Mucosa of descending colon (tissue), 3 donors: ENCODE measurements around the gene SPAG16. TPM values are rescaled to one million over a fixed set of nuclear protein-coding genes. Genes with fewer than 3 reads are reported as not detected.
A peak's percentile ranks its signal among the peaks of the same experiment; 100 is the strongest.

ENCODE experiments used
- ATAC-seq: fragments of 200-7000 bp; cut with Tn5 transposase; one replicate; pipeline ENCODE4 v1.9.1; 2020; ENCODE audit warnings: mild to moderate bottlenecking, moderate library complexity
- DNase-seq, 3 donors: peaks; one replicate each; pipeline ENCODE4 v3.0.0-alpha.2; 2020
- H3K36me3 ChIP-seq: fragments of 200-600 bp; one replicate; pipeline ENCODE4 v1.8.0; 2021; ENCODE audit warnings: low read depth, mild to moderate bottlenecking
- H3K4me1 ChIP-seq: fragments of 200-600 bp; one replicate; pipeline ENCODE4 v1.8.0; 2021; ENCODE audit warnings: low read depth, mild to moderate bottlenecking
- H3K4me3 ChIP-seq: fragments of 200-600 bp; one replicate; pipeline ENCODE4 v1.8.0; 2021; ENCODE audit warnings: mild to moderate bottlenecking
- H3K9me3 ChIP-seq: fragments of 200-600 bp; one replicate; pipeline ENCODE4 v1.8.0; 2021; ENCODE audit warnings: mild to moderate bottlenecking
- CTCF ChIP-seq: fragments of 200-600 bp; IDR thresholded peaks from one replicate; pipeline ENCODE4 v1.8.0; 2022; ENCODE audit warnings: antibody characterized with exemption, mild to moderate bottlenecking
- intact Hi-C, 2 donors: fragments of 100-400 bp; cut with DNase I in 1 of 2; cut with micrococcal nuclease in 1 of 2; formaldehyde crosslinking; loops; one replicate each; pipeline versions ENCODE4 v1.11.0 to v1.11.1; 2022; cut with DNase I, micrococcal nuclease
- total RNA-seq, 3 donors: library from RNA; stranded (reverse); fragmentation: NEBNext Ultra II Directional in 2 of 3; extraction: Animal tissue kit (Norgen Biotek cat#: 25700) in 2 of 3; gene quantifications; one replicate each; pipeline versions ENCODE4 v1.2.1 to v1.2.4, GENCODE V29; 2021 to 2023
- donor health status: DM: no; HTN: no; CAD: no; lungs with moderate emphysema.
- donor health status: DM: no; HTN: no; CAD: no.
- donor health status: DM: no; HTN: yes; CAD: no.

Gene SPAG16
- total RNA-seq, 3 donors from 2014 or later = 18.1 to 20.3 (median 18.5) TPM

DNA sequence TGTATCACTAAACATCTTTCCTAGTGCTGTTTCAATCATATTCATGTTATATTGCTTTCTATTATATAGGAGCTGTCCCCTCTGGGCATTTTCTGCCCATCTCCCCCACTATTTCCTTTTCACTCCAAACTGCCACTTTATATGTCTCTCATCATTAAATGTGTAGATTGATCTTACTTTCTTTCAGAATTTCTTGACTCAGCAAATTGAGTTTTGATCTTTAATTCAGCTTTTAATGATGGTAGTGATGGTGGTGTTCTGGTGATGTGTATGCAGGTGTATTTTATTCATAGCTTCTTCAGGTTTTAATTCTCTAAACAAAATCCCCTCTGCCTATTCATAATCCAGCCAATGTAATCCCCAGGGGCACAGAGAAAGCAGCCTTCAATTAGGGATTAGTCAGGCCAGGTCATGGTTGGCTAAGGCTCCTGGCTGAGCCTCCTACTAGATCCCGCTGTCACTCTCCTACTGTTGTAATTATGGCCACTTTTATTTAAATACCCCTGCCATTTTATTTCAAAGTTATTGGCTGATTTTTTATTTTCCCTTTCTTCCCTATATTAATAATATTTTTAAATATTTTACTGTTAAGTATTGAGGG, 325.4 kb downstream of the SPAG16 start:
- Histone ChIP-seq H3K4me1 (no peaks in the 10 kb centered on the region), H3K4me3 (no peak overlapping the region), H3K36me3 (no peaks in the 10 kb centered on the region), H3K9me3 (peaks cover 2% of the 10 kb centered on the region)
- no peak for TF ChIP-seq CTCF
- DNase-seq (no peak), ATAC-seq (no peak)
- intact Hi-C loops = no loop called here

GRCh38 chr2:213627054-213627710, 342.9 kb downstream of the SPAG16 start:
- no peak for TF ChIP-seq CTCF
- Histone ChIP-seq H3K4me3 (no peak overlapping the region), H3K9me3 (no peaks in the 10 kb centered on the region), H3K4me1 (no peaks in the 10 kb centered on the region), H3K36me3 (no peaks in the 10 kb centered on the region)
- DNase-seq = no peak
- no peak for ATAC-seq
- intact Hi-C loops = no loop called here

DNA sequence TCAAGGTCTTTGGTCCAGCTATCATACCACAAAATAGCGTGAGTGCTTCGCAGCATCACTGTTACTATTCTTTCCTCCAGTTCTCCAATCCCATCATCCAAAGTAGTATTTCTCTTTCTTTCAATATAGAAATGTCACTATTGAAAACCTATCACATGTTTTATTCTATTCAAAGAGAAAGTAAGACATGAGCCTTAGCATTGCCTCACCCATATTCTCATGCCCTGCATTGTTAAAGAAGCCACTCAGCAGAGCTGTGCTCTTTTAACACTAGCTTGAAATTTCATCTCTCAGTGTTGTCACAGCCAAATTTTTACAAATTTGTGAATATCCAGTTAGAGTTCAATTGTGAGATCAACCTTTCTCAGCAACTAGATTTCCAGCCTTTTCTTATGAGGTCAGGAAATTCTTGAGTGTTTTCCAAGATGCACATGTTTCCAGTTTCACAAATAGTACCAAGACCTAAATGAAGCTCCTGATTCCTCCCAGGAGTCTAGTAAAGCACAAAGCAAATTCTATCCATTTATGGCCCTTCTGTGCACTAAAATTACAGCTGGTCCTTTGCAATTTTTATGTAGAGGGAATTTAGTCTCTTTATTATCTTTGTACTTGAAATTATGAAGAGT, 343.7 kb downstream of the SPAG16 start:
- H3K36me3 ChIP-seq = no peaks in the 10 kb centered on the region
- no peak overlapping the region for H3K4me3 ChIP-seq
- H3K9me3 ChIP-seq = peaks cover 7% of the 10 kb centered on the region
- no peak for ATAC-seq
- DNase-seq = no peak
- H3K4me1 ChIP-seq = no peaks in the 10 kb centered on the region
- intact Hi-C loops = no loop called here
- TF ChIP-seq CTCF = no peak

DNA sequence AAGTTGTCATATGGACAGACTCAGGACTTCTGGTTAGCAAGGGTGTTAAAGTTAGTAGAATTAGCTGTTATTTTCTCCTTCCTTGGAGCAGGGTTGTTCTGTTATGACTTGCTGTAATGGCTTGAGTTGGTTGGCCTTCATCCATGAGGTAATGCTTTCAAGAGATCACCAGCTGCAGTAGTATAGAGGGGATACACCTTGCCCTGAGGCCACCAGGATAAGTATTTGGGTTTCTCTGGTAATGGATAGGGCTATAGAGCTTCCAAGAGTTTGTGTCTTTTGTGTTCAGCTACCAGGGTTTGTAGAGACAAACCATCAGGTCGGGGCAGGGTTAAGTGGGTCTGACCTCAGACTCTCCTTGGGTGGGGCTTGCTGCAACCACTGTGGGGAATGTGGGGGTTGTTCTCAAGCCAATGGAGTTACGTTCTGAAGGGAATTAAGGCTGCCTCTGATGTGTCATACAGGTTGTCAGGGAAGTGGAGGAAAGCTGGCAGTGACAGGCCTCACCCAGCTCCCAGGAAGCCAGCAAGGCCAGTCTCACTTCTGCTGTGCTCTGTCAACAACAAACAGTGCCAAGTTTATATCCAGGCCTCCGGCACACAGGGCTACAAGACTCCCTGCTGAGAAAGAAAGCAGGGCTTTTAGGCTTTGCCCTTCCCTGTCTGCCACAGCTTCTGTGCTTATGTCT, 356.6 kb downstream of the SPAG16 start:
- DNase-seq = no peak
- Histone ChIP-seq H3K4me1 (no peaks in the 10 kb centered on the region), H3K9me3 (no peaks in the 10 kb centered on the region), H3K4me3 (no peak overlapping the region), H3K36me3 (no peaks in the 10 kb centered on the region)
- intact Hi-C loops = no loop called here
- no peak for TF ChIP-seq CTCF
- peak; percentile 31 for ATAC-seq

DNA sequence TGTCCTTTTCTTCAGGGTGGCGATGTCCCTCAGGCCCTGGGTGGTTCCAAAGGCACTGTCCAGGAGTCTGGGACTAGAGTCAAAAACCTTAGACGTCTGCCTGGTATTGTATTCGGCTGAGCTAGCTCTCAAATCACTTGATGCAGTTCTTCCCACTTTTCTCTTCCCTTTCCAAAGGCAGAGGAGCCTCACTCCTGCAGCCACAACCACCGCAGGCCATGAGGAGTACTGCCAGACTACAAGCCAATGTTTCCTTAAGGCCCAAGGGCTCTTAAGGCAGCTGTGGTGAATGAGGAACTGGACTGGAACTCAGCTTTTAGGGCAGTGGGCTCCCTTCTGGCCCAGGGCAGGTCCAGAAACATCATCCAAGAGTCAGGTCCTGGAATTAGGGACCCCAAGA, 360.7 kb downstream of the SPAG16 start:
- no peaks in the 10 kb centered on the region for H3K36me3 ChIP-seq
- no peaks in the 10 kb centered on the region for H3K4me1 ChIP-seq
- no peaks in the 10 kb centered on the region for H3K9me3 ChIP-seq
- no peak for ATAC-seq
- intact Hi-C loops = no loop called here
- DNase-seq = no peak
- H3K4me3 ChIP-seq = no peak overlapping the region
- TF ChIP-seq CTCF = no peak
